Activated CD8-positive, alpha-beta T cell treated with anti-CD3 and anti-CD28 coated beads for 36 hours (primary cell): ENCODE measurements around the gene ZNF134. TPM values are rescaled to one million over a fixed set of nuclear protein-coding genes. Genes with fewer than 3 reads are reported as not detected.

Experiments
- ATAC-seq: fragments of 200-7000 bp; cut with Tn5 transposase; one replicate; pipeline ENCODE4 v1.10.0; 2021; ENCODE audit warnings: mild to moderate bottlenecking, moderate library complexity
- CTCF ChIA-PET: fragments of 350-600 bp; sonication (Branson Sonifier 250); formaldehyde crosslinking; loops from one replicate; lab custom pipeline; 2021; ENCODE audit warnings: antibody characterized with exemption; lab: Charles Lee
- POLR2A ChIA-PET: fragments of 350-600 bp; sonication (Branson Sonifier 250); formaldehyde crosslinking; loops from one replicate; lab custom pipeline; 2021; ENCODE audit warnings: antibody characterized with exemption; lab: Charles Lee
- DNase-seq: peaks from one replicate; pipeline ENCODE4 v3.0.0-alpha.2; 2020
- H3K27ac Mint-ChIP-seq: one replicate; pipeline ENCODE4 v1.8.0; 2021; ENCODE audit warnings: mild to moderate bottlenecking, mixed read lengths
- H3K27me3 Mint-ChIP-seq: one replicate; pipeline ENCODE4 v1.8.0; 2021; ENCODE audit warnings: mixed read lengths
- H3K36me3 Mint-ChIP-seq: one replicate; pipeline ENCODE4 v1.8.0; 2021; ENCODE audit warnings: low read depth, mixed read lengths
- H3K4me1 Mint-ChIP-seq: one replicate; pipeline ENCODE4 v1.8.0; 2021; ENCODE audit warnings: low read depth, mixed read lengths
- H3K4me3 Mint-ChIP-seq: one replicate; pipeline ENCODE4 v1.8.0; 2021; ENCODE audit warnings: mild to moderate bottlenecking, moderate library complexity, mixed read lengths
- H3K9me3 Mint-ChIP-seq: one replicate; pipeline ENCODE4 v1.8.0; 2021; ENCODE audit warnings: mixed read lengths
- CTCF ChIP-seq: fragments of 200-600 bp; IDR thresholded peaks from one replicate; pipeline ENCODE4 v1.8.0; 2022; ENCODE audit warnings: antibody characterized with exemption, mild to moderate bottlenecking
- intact Hi-C: fragments of 100-400 bp; cut with micrococcal nuclease; formaldehyde crosslinking; loops from one replicate; pipeline ENCODE4 v1.10.0; 2022
- total RNA-seq, 2 experiments: library from RNA; stranded (reverse); gene quantifications; one replicate each; pipeline ENCODE4 v1.2.3, GENCODE V29; 2021

Gene ZNF134
- total RNA-seq, 2 experiments from 2014 or later = 10.4 to 13.0 TPM

GRCh38 chr19:57576661-57577060 is 37.4 kb upstream of the ZNF134 start:
- ChIA-PET CTCF (no interaction called here), POLR2A (no interaction called here)
- Mint-ChIP-seq H3K9me3 (peaks cover 75% of the 10 kb centered on the region), H3K4me1 (peaks cover 14% of the 10 kb centered on the region), H3K4me3 (no peak overlapping the region), H3K27me3 (no peaks in the 10 kb centered on the region), H3K27ac (no peak overlapping the region), H3K36me3 (peaks cover 77% of the 10 kb centered on the region)
- DNase-seq = no peak
- intact Hi-C loops = no loop called here
- no peak for ATAC-seq
- no peak for TF ChIP-seq CTCF

- peak within 1 kb of the TSS; percentile 80 for H3K4me3 Mint-ChIP-seq
- H3K27me3 Mint-ChIP-seq = no peaks in the 10 kb centered on the region
- intact Hi-C loops = no loop called here
- H3K27ac Mint-ChIP-seq = peak within 1 kb of the TSS; percentile 85
- POLR2A ChIA-PET = interaction anchor here (1.3 kb wide), 1 partner anchor 91 kb away, joined by 3 read pairs; the partner anchor contains the start of gene ZNF419
- no peak for TF ChIP-seq CTCF
- H3K36me3 Mint-ChIP-seq = peaks cover 64% of the 10 kb centered on the region
- CTCF ChIA-PET = no interaction called here
- peak; percentile 93 for ATAC-seq
- peaks cover 62% of the 10 kb centered on the region for H3K9me3 Mint-ChIP-seq
- DNase-seq = peak; percentile 98
- peaks cover 16% of the 10 kb centered on the region for H3K4me1 Mint-ChIP-seq
These were observed 35.4 kb upstream of the ZNF134 start, which contains the start of gene ZNF416 for GRCh38 chr19:57578487-57579205. TSS of gene ZNF416 (minus strand) at chr19:57578911. CDS start at chr19:57578704, 207 bp downstream.

- ATAC-seq (no peak), DNase-seq (no peak)
- Mint-ChIP-seq H3K27me3 (no peaks in the 10 kb centered on the region), H3K9me3 (peaks cover 52% of the 10 kb centered on the region), H3K4me3 (no peak overlapping the region), H3K4me1 (peaks cover 19% of the 10 kb centered on the region), H3K27ac (no peak overlapping the region), H3K36me3 (peaks cover 55% of the 10 kb centered on the region)
- CTCF ChIA-PET = no interaction called here
- POLR2A ChIA-PET = interaction anchor here (0.6 to 1.4 kb wide), 2 partner anchors 16 to 106 kb away, joined by 4 to 7 read pairs; partner anchors contain the start of gene ZNF530
- intact Hi-C loops = no loop called here
- no peak for TF ChIP-seq CTCF
These were observed 30.9 kb upstream of the ZNF134 start for GRCh38 chr19:57583104-57583520.

- POLR2A ChIA-PET = interaction anchor here (0.6 to 1.4 kb wide), 2 partner anchors 16 to 105 kb away, joined by 4 to 7 read pairs; partner anchors contain the start of gene ZNF530
- CTCF ChIA-PET = no interaction called here
- ATAC-seq = peak; percentile 89
- intact Hi-C loops = no loop called here
- peaks cover 18% of the 10 kb centered on the region for H3K4me1 Mint-ChIP-seq
- H3K9me3 Mint-ChIP-seq = peaks cover 55% of the 10 kb centered on the region
- no peak for TF ChIP-seq CTCF
- DNase-seq = peak; percentile 93
- H3K4me3 Mint-ChIP-seq = peak within 1 kb of the TSS; percentile 87
- peaks cover 59% of the 10 kb centered on the region for H3K36me3 Mint-ChIP-seq
- no peaks in the 10 kb centered on the region for H3K27me3 Mint-ChIP-seq
- H3K27ac Mint-ChIP-seq = peak within 1 kb of the TSS; percentile 82
These were observed 30.3 kb upstream of the ZNF134 start, which contains the start of gene ZIK1 for GRCh38 chr19:57583521-57584416. TSS of gene ZIK1 (plus strand) at chr19:57584145. CDS start at chr19:57584357, 212 bp downstream.
